CD4-positive, alpha-beta T cell (primary cell): ENCODE data around the gene DYNLT1. TPM values are rescaled to one million over a fixed set of nuclear protein-coding genes. Genes with fewer than 3 reads are reported as not detected.

Experiments used
- ATAC-seq: fragments of 200-7000 bp; cut with Tn5 transposase; one replicate; pipeline ENCODE4 v1.10.0; 2022; ENCODE audit warnings: mild to moderate bottlenecking; ENCODE audit not compliant: poor library complexity
- CTCF ChIA-PET: fragments of 350-600 bp; sonication (Branson Sonifier 250); formaldehyde crosslinking; loops from one replicate; lab custom pipeline; 2021; ENCODE audit warnings: antibody characterized with exemption, inconsistent platforms; lab: Charles Lee
- POLR2A ChIA-PET: fragments of 350-600 bp; sonication (Branson Sonifier 250); formaldehyde crosslinking; loops from one replicate; lab custom pipeline; 2021; ENCODE audit warnings: antibody characterized with exemption, inconsistent platforms; lab: Charles Lee
- DNase-seq, 14 experiments: peaks; one replicate each; pipeline ENCODE4 v3.0.0-alpha.2; 2013 to 2020; ENCODE audit warnings: mixed read lengths in 2 of 14
- H3K27ac ChIP-seq, 2 donors: one replicate each; pipeline versions ENCODE4 v1.5.1 to v1.7.0; 2013; ENCODE audit warnings: low read length in 2 of 2, low read depth in 1 of 2, mild to moderate bottlenecking in 1 of 2
- H3K27me3 ChIP-seq, 2 experiments: 1 replicate in 1 of 2; 2 replicates in 1 of 2; pipeline versions ENCODE4 v1.6.1 to v1.7.0; 2013; ENCODE audit warnings: low read length in 2 of 2, control low read depth in 1 of 2, mild to moderate bottlenecking in 1 of 2, moderate library complexity in 1 of 2; ENCODE audit not compliant: insufficient read depth in 2 of 2, control insufficient read depth in 1 of 2
- H3K36me3 ChIP-seq: one replicate; pipeline ENCODE4 v1.6.1; 2013; ENCODE audit warnings: low read length, control low read depth; ENCODE audit not compliant: insufficient read depth
- H3K4me1 ChIP-seq: one replicate; pipeline ENCODE4 v1.6.1; 2013; ENCODE audit warnings: low read length, control low read depth; ENCODE audit not compliant: insufficient read depth
- H3K4me3 ChIP-seq: one replicate; pipeline ENCODE4 v1.5.1; 2013; ENCODE audit warnings: mild to moderate bottlenecking, low read length, moderate library complexity
- H3K9me3 ChIP-seq, 2 experiments: 1 replicate in 1 of 2; 2 replicates in 1 of 2; pipeline versions ENCODE4 v1.6.1 to v1.7.0; 2013; ENCODE audit warnings: low read length in 2 of 2, mild to moderate bottlenecking in 2 of 2, control low read depth in 1 of 2, moderate library complexity in 1 of 2; ENCODE audit not compliant: control insufficient read depth in 1 of 2, insufficient read depth in 1 of 2
- H3K27ac Mint-ChIP-seq: one replicate; pipeline ENCODE4 v1.8.0; 2020; ENCODE audit warnings: mixed read lengths
- H3K27me3 Mint-ChIP-seq: one replicate; pipeline ENCODE4 v1.8.0; 2021; ENCODE audit warnings: mixed read lengths
- H3K36me3 Mint-ChIP-seq: one replicate; pipeline ENCODE4 v1.8.0; 2021; ENCODE audit warnings: low read depth, mixed read lengths
- H3K4me1 Mint-ChIP-seq: one replicate; pipeline ENCODE4 v1.8.0; 2021; ENCODE audit warnings: low read depth, mixed read lengths
- H3K4me3 Mint-ChIP-seq: one replicate; pipeline ENCODE4 v1.8.0; 2020; ENCODE audit warnings: mild to moderate bottlenecking, mixed read lengths
- H3K9me3 Mint-ChIP-seq: one replicate; pipeline ENCODE4 v1.8.0; 2020; ENCODE audit warnings: mixed read lengths
- CTCF ChIP-seq: fragments of 200-600 bp; IDR thresholded peaks from one replicate; pipeline ENCODE4 v1.8.0; 2022; ENCODE audit warnings: antibody characterized with exemption, mild to moderate bottlenecking
- intact Hi-C, 2 experiments: fragments of 100-400 bp; cut with DNase I in 1 of 2; cut with micrococcal nuclease in 1 of 2; formaldehyde crosslinking; loops; one replicate each; pipeline versions ENCODE4 v1.15.1 to v1.9.0; 2023 to 2025; cut with DNase I, micrococcal nuclease
- total RNA-seq, 174 experiments: library from RNA in 2 of 174; stranded (reverse) in 2 of 174; gene quantifications; one replicate each; pipeline ENCODE4 v1.2.3 and lab custom pipeline; 2021 to 2026

Gene DYNLT1
- total RNA-seq, 2 experiments from 2014 or later = 170 to 182 TPM

- intact Hi-C loops = no loop called here
- Mint-ChIP-seq H3K27ac (no peak overlapping the region), H3K4me1 (peaks cover 5% of the 10 kb centered on the region), H3K36me3 (peaks cover 87% of the 10 kb centered on the region), H3K4me3 (no peak overlapping the region), H3K27me3 (no peaks in the 10 kb centered on the region), H3K9me3 (no peaks in the 10 kb centered on the region)
- Histone ChIP-seq H3K4me1 (no peaks in the 10 kb centered on the region), H3K9me3 (no peaks in the 10 kb centered on the region), H3K27ac (no peak overlapping the region), H3K36me3 (peaks cover 90% of the 10 kb centered on the region), H3K27me3 (no peaks in the 10 kb centered on the region), H3K4me3 (no peak overlapping the region)
- ChIA-PET CTCF (no interaction called here), POLR2A (no interaction called here)
- no peak for ATAC-seq
- TF ChIP-seq CTCF = no peak
- no peak for DNase-seq
Observed at GRCh38 chr6:158609455-158610155, 34.9 kb downstream of the DYNLT1 start.

GRCh38 chr6:158608221-158608620 is 36.3 kb downstream of the DYNLT1 start:
- no peak overlapping the region for H3K27ac ChIP-seq
- H3K4me1 ChIP-seq = no peaks in the 10 kb centered on the region
- H3K27me3 ChIP-seq = no peaks in the 10 kb centered on the region
- Mint-ChIP-seq H3K36me3 (peaks cover 85% of the 10 kb centered on the region), H3K4me1 (peaks cover 5% of the 10 kb centered on the region), H3K9me3 (no peaks in the 10 kb centered on the region), H3K4me3 (no peak overlapping the region), H3K27me3 (no peaks in the 10 kb centered on the region), H3K27ac (no peak overlapping the region)
- no peak for TF ChIP-seq CTCF
- peaks cover 95% of the 10 kb centered on the region for H3K36me3 ChIP-seq
- H3K9me3 ChIP-seq = no peaks in the 10 kb centered on the region
- no peak overlapping the region for H3K4me3 ChIP-seq
- CTCF ChIA-PET = interaction anchor here (0.6 kb wide), 1 partner anchor 372 kb away, joined by 3 read pairs; no protein-coding TSS in a partner anchor
- ATAC-seq (no peak), DNase-seq (no peak)
- intact Hi-C loops = no loop called here
- POLR2A ChIA-PET = no interaction called here

- Mint-ChIP-seq H3K27me3 (no peaks in the 10 kb centered on the region), H3K4me1 (peaks cover 5% of the 10 kb centered on the region), H3K9me3 (no peaks in the 10 kb centered on the region), H3K27ac (no peak overlapping the region), H3K36me3 (peaks cover 85% of the 10 kb centered on the region), H3K4me3 (no peak overlapping the region)
- Histone ChIP-seq H3K27ac (no peak overlapping the region), H3K9me3 (no peaks in the 10 kb centered on the region), H3K4me3 (no peak overlapping the region), H3K27me3 (no peaks in the 10 kb centered on the region), H3K36me3 (peaks cover 94% of the 10 kb centered on the region), H3K4me1 (no peaks in the 10 kb centered on the region)
- ChIA-PET CTCF (interaction anchor here (0.6 kb wide), 1 partner anchor 373 kb away, joined by 3 read pairs; no protein-coding TSS in a partner anchor), POLR2A (no interaction called here)
- no peak for TF ChIP-seq CTCF
- ATAC-seq (no peak), DNase-seq (peak in 1 of 14 experiments; percentile 6)
- intact Hi-C loops = no loop called here
Observed at GRCh38 chr6:158607411-158608170, 37.0 kb downstream of the DYNLT1 start.
